Endothelial cell of umbilical vein (primary cell): Measurements from ENCODE around the gene L3MBTL3. TPM values are rescaled to one million over a fixed set of nuclear protein-coding genes. Genes with fewer than 3 reads are reported as not detected.
"Not testable (repeated sequence)": the region's sequence is repeated elsewhere in the genome, so short reads cannot be mapped to it uniquely, and the experiment has no call there.

Experiments
- BruUV-seq: library from RNA; stranded (reverse); fragments of 400-500 nt; replicated peaks from 2 replicates; lab custom pipeline; 2021; lab: Mats Ljungman, UMichigan
- CTCF ChIA-PET: fragments of 300-600, 350-600 bp; sonication (Branson Sonifier 250); formaldehyde crosslinking; loops from one replicate; lab custom pipeline; 2021; ENCODE audit warnings: antibody characterized with exemption, inconsistent platforms; lab: Charles Lee
- POLR2A ChIA-PET: fragments of 300-600, 350-600 bp; sonication (Branson Sonifier 250); formaldehyde crosslinking; loops from one replicate; lab custom pipeline; 2021; ENCODE audit warnings: antibody characterized with exemption, inconsistent platforms; lab: Charles Lee
- DNase-seq: peaks from one replicate; pipeline ENCODE4 v3.0.0-alpha.2; 2011; ENCODE audit warnings: low read depth, low spot score
- FAIRE-seq: peaks from 2 replicates; lab custom pipeline; 2011; peaks lifted over from hg19 to GRCh38; lab: Jason Lieb, UNC
- H2AFZ ChIP-seq: 2 replicates; pipeline ENCODE4 v1.6.0; 2012; ENCODE audit warnings: low read depth, low read length, control low read depth, inconsistent platforms
- H3K27ac ChIP-seq: 2 replicates; pipeline ENCODE4 v1.5.1; 2011; ENCODE audit warnings: low read depth, mild to moderate bottlenecking, control low read depth, low read length, moderate library complexity; ENCODE audit not compliant: insufficient read depth
- H3K27me3 ChIP-seq, 2 experiments: 2 replicates each; pipeline versions ENCODE4 v1.6.0 to v1.6.1; 2011; ENCODE audit warnings: low read length in 2 of 2, mixed read lengths in 1 of 2; ENCODE audit not compliant: control insufficient read depth in 2 of 2, insufficient read depth in 2 of 2
- H3K36me3 ChIP-seq, 2 experiments: 2 replicates in 1 of 2; 3 replicates in 1 of 2; pipeline ENCODE4 v1.5.1; 2011; ENCODE audit warnings: low read length in 2 of 2, mild to moderate bottlenecking in 1 of 2, moderate library complexity in 1 of 2; ENCODE audit not compliant: control insufficient read depth in 2 of 2, insufficient read depth in 2 of 2; ENCODE audit errors: extremely low read depth in 1 of 2
- H3K4me1 ChIP-seq: 3 replicates; pipeline ENCODE4 v1.5.1; 2011; ENCODE audit warnings: mild to moderate bottlenecking, low read length; ENCODE audit not compliant: control insufficient read depth, insufficient read depth; ENCODE audit errors: extremely low read depth
- H3K4me2 ChIP-seq: 2 replicates; pipeline ENCODE4 v1.6.1; 2011; ENCODE audit warnings: low read length, control low read depth, mixed read lengths; ENCODE audit not compliant: insufficient read depth
- H3K4me3 ChIP-seq, 3 experiments: fragments of 200-600 bp in 1 of 3; sonication (generic), shearing (Covaris generic) in 1 of 3; replicated peaks in 1 of 3; 2 replicates each; pipeline ENCODE4 v1.5.1; 2011 to 2016; ENCODE audit warnings: control low read depth in 3 of 3, low read length in 3 of 3, mild to moderate bottlenecking in 2 of 3, inconsistent platforms in 1 of 3, low read depth in 1 of 3, moderate library complexity in 1 of 3; ENCODE audit not compliant: insufficient read depth in 1 of 3
- H3K79me2 ChIP-seq: 2 replicates; pipeline ENCODE4 v1.6.0; 2012; ENCODE audit warnings: low read length, inconsistent platforms; ENCODE audit not compliant: control insufficient read depth, insufficient read depth
- H3K9ac ChIP-seq: replicated peaks from 2 replicates; pipeline ENCODE3; 2011; ENCODE audit warnings: low read length, control low read depth; ENCODE audit not compliant: insufficient read depth; ENCODE audit errors: extremely low read depth
- H3K9me1 ChIP-seq: replicated peaks from 3 replicates; pipeline ENCODE4 v1.6.0; 2011; ENCODE audit warnings: mild to moderate bottlenecking, low read length; ENCODE audit not compliant: control insufficient read depth, insufficient read depth; ENCODE audit errors: extremely low read depth
- H3K9me3 ChIP-seq: replicated peaks from 2 replicates; pipeline ENCODE4 v1.5.1; 2012; ENCODE audit warnings: low read length, inconsistent platforms; ENCODE audit not compliant: control insufficient read depth, insufficient read depth
- H4K20me1 ChIP-seq: replicated peaks from 2 replicates; pipeline ENCODE3; 2011; ENCODE audit warnings: mild to moderate bottlenecking, low read length; ENCODE audit not compliant: control insufficient read depth, insufficient read depth; ENCODE audit errors: extremely low read depth
- CTCF ChIP-seq, 2 donors: IDR thresholded peaks; 1 replicate in 1 of 2; 2 replicates in 1 of 2; pipeline ENCODE4 v1.5.1; 2011; ENCODE audit warnings: low read length in 2 of 2, mild to moderate bottlenecking in 2 of 2, moderate library complexity in 2 of 2, control low read depth in 1 of 2, inconsistent platforms in 1 of 2, low read depth in 1 of 2; ENCODE audit not compliant: insufficient read depth in 1 of 2; ENCODE audit errors: extremely low read depth in 1 of 2
- EZH2 ChIP-seq: IDR thresholded peaks from 2 replicates; pipeline ENCODE4 v1.6.1; 2012; ENCODE audit warnings: borderline replicate concordance, low read depth, mild to moderate bottlenecking, moderate library complexity, low read length, inconsistent platforms; ENCODE audit not compliant: severe bottlenecking
- FOS ChIP-seq: IDR thresholded peaks from 2 replicates; pipeline ENCODE4 v1.6.1; 2011; ENCODE audit warnings: mild to moderate bottlenecking, low read length, moderate library complexity, borderline replicate concordance; ENCODE audit not compliant: insufficient read depth
- GATA2 ChIP-seq: IDR thresholded peaks from 2 replicates; pipeline ENCODE4 v1.7.0; 2011; ENCODE audit warnings: low read depth, mild to moderate bottlenecking, moderate library complexity, mixed read lengths, low read length; ENCODE audit not compliant: insufficient read length, insufficient read depth
- MAX ChIP-seq: IDR thresholded peaks from 2 replicates; pipeline ENCODE4 v1.6.1; 2011; ENCODE audit not compliant: insufficient read depth, insufficient read length
- POLR2AphosphoS5 ChIP-seq: IDR thresholded peaks from 2 replicates; pipeline ENCODE4 v1.6.1; 2012; ENCODE audit warnings: low read depth, mild to moderate bottlenecking, control low read depth, low read length, moderate library complexity; ENCODE audit not compliant: insufficient read depth
- dilution Hi-C: fragments of 300-500 bp; cut with MboI; formaldehyde crosslinking; loops from one replicate; pipeline ENCODE4 v1.15.0; 2019; ENCODE audit warnings: low sequenced_read_pairs; ENCODE audit not compliant: extremely low pct_ligation_motif_present
- intact Hi-C: fragments of 100-400 bp; cut with micrococcal nuclease; formaldehyde crosslinking; loops from one replicate; pipeline ENCODE4 v1.10.0; 2022
- polyA plus RNA-seq, 4 experiments: library from polyadenylated mRNA; depleted of rRNA in 3 of 4; stranded (reverse) in 3 of 4; unstranded in 1 of 4; fragments of >200 nt; gene quantifications; 2 replicates each; pipeline versions ENCODE4 v1.2.1 to v1.2.3, GENCODE V29; 2011 to 2012; ENCODE audit warnings: missing spikeins in 1 of 4
- total RNA-seq: library from RNA; stranded (reverse); gene quantifications from 2 replicates; pipeline ENCODE4 v1.2.3, GENCODE V29; 2021

L3MBTL3 gene
- total and polyA plus RNA-seq, 2 donors (not counting 3 experiments of a cell fraction or from before 2014, with no cell fraction given) = 26.5 to 86.1 TPM

- H3K9ac ChIP-seq, H2AFZ ChIP-seq, H3K27me3 ChIP-seq, BruUV-seq, H3K36me3 ChIP-seq, intact Hi-C loops, dilution Hi-C loops, POLR2A ChIA-PET, H4K20me1 ChIP-seq, H3K4me1 ChIP-seq, CTCF ChIA-PET, H3K4me3 ChIP-seq, FAIRE-seq, H3K4me2 ChIP-seq, H3K27ac ChIP-seq, H3K9me3 ChIP-seq, H3K9me1 ChIP-seq, DNase-seq, H3K79me2 ChIP-seq: not testable (repeated sequence)
Measured at GRCh38 chr6:130117187-130117701, 98.9 kb downstream of the L3MBTL3 start.

- Histone ChIP-seq H3K9me3 (no peaks in the 10 kb centered on the region), H3K4me3 (no peak overlapping the region), H3K9ac (no peak overlapping the region), H3K36me3 (peaks cover 2 to 4% of the 10 kb centered on the region in 2 experiments), H2AFZ (no peak overlapping the region), H3K9me1 (no peaks in the 10 kb centered on the region), H4K20me1 (peaks cover 2% of the 10 kb centered on the region), H3K27ac (no peak overlapping the region), H3K79me2 (peaks cover 2% of the 10 kb centered on the region), H3K4me1 (no peaks in the 10 kb centered on the region), H3K27me3 (no peaks in the 10 kb centered on the region), H3K4me2 (no peak overlapping the region)
- dilution Hi-C loops (no loop called here), intact Hi-C loops (no loop called here)
- TF ChIP-seq POLR2AphosphoS5 = no peak
- no peak for TF ChIP-seq EZH2
- no peak for TF ChIP-seq CTCF (IDR thresholded peaks at IDR 0.05; ENCODE audit: extremely low read depth in 1 of 2, insufficient read depth in 1 of 2, low read depth in 1 of 2, low read length in 2 of 2)
- no peak for TF ChIP-seq FOS
- no peak for TF ChIP-seq GATA2
- TF ChIP-seq MAX = no peak
- POLR2A ChIA-PET = interaction anchor here (1.2 kb wide), 1 partner anchor 12 kb away, joined by 3 read pairs; no protein-coding TSS in a partner anchor
- no TSS peak for BruUV-seq
- FAIRE-seq (no peak), DNase-seq (no peak)
- CTCF ChIA-PET = interaction anchor here (1.0 to 1.5 kb wide), 3 partner anchors 12 to 82 kb away, joined by 3 to 4 read pairs (median 3); no protein-coding TSS in a partner anchor
Measured at GRCh38 chr6:130118236-130118635, 99.9 kb downstream of the L3MBTL3 start.
